OCI-LY1 (cell line): ENCODE results near the gene INTS3.
"Not testable (repeated sequence)": the region's sequence is repeated elsewhere in the genome, so short reads cannot be mapped to it uniquely, and the experiment has no call there.

Experiments used
- H2AFZ ChIP-seq: fragments of 200-600 bp; sonication (generic), shearing (Covaris generic); 2 replicates; pipeline ENCODE4 v1.6.0; 2014; ENCODE audit warnings: antibody characterized with exemption, mild to moderate bottlenecking, low read length
- H3F3A ChIP-seq: fragments of 200-600 bp; sonication (generic), shearing (Covaris generic); 2 replicates; pipeline ENCODE4 v1.6.0; 2014; ENCODE audit warnings: mild to moderate bottlenecking, antibody characterized with exemption, low read length, moderate library complexity; ENCODE audit not compliant: insufficient read depth
- H3K27ac ChIP-seq: fragments of 200-600 bp; sonication (generic); 2 replicates; pipeline ENCODE4 v1.5.1; 2014; ENCODE audit warnings: low read length, mixed run types, mild to moderate bottlenecking, low read depth; ENCODE audit not compliant: poor library complexity, severe bottlenecking
- H3K27me3 ChIP-seq: fragments of 200-600 bp; sonication (generic); 2 replicates; pipeline ENCODE4 v1.6.0; 2014; ENCODE audit warnings: antibody characterized with exemption, mild to moderate bottlenecking, low read length, moderate library complexity; ENCODE audit not compliant: insufficient read depth
- H3K36me3 ChIP-seq: fragments of 200-600 bp; sonication (generic); 2 replicates; pipeline ENCODE4 v1.6.1; 2014; ENCODE audit warnings: mild to moderate bottlenecking, antibody characterized with exemption, low read length, moderate library complexity, mixed read lengths; ENCODE audit not compliant: insufficient read depth
- H3K4me1 ChIP-seq: fragments of 200-600 bp; sonication (generic); 2 replicates; pipeline ENCODE4 v1.5.1; 2014; ENCODE audit warnings: mild to moderate bottlenecking, low read length, moderate library complexity; ENCODE audit not compliant: insufficient read depth, severe bottlenecking
- H3K4me2 ChIP-seq: fragments of 200-600 bp; sonication (generic), shearing (Covaris generic); 2 replicates; pipeline ENCODE4 v1.6.1; 2014; ENCODE audit warnings: low read length
- H3K4me3 ChIP-seq: fragments of 200-600 bp; sonication (generic); 2 replicates; pipeline ENCODE4 v1.5.1; 2014; ENCODE audit warnings: low read length, low read depth, mild to moderate bottlenecking, mixed read lengths; ENCODE audit not compliant: poor library complexity, severe bottlenecking
- H3K79me2 ChIP-seq: fragments of 200-600 bp; shearing (Covaris generic); 2 replicates; pipeline ENCODE4 v1.6.1; 2016; ENCODE audit warnings: mixed run types, low read length, mixed read lengths; ENCODE audit not compliant: insufficient read depth
- H3K9ac ChIP-seq: fragments of 200-600 bp; sonication (generic), shearing (Covaris generic); 2 replicates; pipeline ENCODE4 v1.6.1; 2014; ENCODE audit warnings: mild to moderate bottlenecking, low read length, mixed read lengths
- H3K9me2 ChIP-seq: fragments of 200-600 bp; sonication (generic), shearing (Covaris generic); 2 replicates; pipeline ENCODE4 v1.6.1; 2014; ENCODE audit warnings: low read depth, mild to moderate bottlenecking, low read length, mixed read lengths
- H3K9me3 ChIP-seq: fragments of 200-600 bp; shearing (Covaris generic); 2 replicates; pipeline ENCODE4 v1.6.1; 2014; ENCODE audit warnings: low read length, mixed read lengths
- H4K20me1 ChIP-seq: fragments of 200-600 bp; sonication (generic), shearing (Covaris generic); 2 replicates; pipeline ENCODE4 v1.6.0; 2016; ENCODE audit warnings: mild to moderate bottlenecking, low read length; ENCODE audit not compliant: insufficient read depth
- CTCF ChIP-seq: fragments of 200-600 bp; sonication (generic), shearing (Covaris generic); IDR thresholded peaks from 2 replicates; pipeline ENCODE4 v1.5.1; 2017; ENCODE audit warnings: mild to moderate bottlenecking, antibody characterized with exemption, low read length, moderate library complexity, mixed read lengths
- EZH2 ChIP-seq: fragments of 200-600 bp; sonication (generic), shearing (Covaris generic); IDR thresholded peaks from 2 replicates; pipeline ENCODE4 v1.8.0; 2017; ENCODE audit warnings: borderline replicate concordance, mixed run types, mild to moderate bottlenecking, antibody characterized with exemption, low read length, moderate library complexity, mixed read lengths

Gene INTS3

GRCh38 chr1:153763365-153764225 lies 35.7 kb downstream of the INTS3 start:
- H3K9ac ChIP-seq, result no peak overlapping the region
- H2AFZ ChIP-seq, result no peak overlapping the region
- H4K20me1 ChIP-seq, result no peaks in the 10 kb centered on the region
- H3F3A ChIP-seq, result no peaks in the 10 kb centered on the region
- H3K27ac ChIP-seq, result no peak overlapping the region
- no peaks in the 10 kb centered on the region for H3K9me3 ChIP-seq
- H3K4me2 ChIP-seq, result no peak overlapping the region
- H3K36me3 ChIP-seq, result peaks cover 78% of the 10 kb centered on the region
- H3K9me2 ChIP-seq, result no peaks in the 10 kb centered on the region
- no peaks in the 10 kb centered on the region for H3K4me1 ChIP-seq
- no peak overlapping the region for H3K4me3 ChIP-seq
- H3K79me2 ChIP-seq, result no peaks in the 10 kb centered on the region
- no peaks in the 10 kb centered on the region for H3K27me3 ChIP-seq
- TF ChIP-seq EZH2 (no peak), CTCF (no peak)

- Histone ChIP-seq H4K20me1 (no peaks in the 10 kb centered on the region), H3K9ac (no peak overlapping the region), H3F3A (no peaks in the 10 kb centered on the region), H3K9me2 (no peaks in the 10 kb centered on the region), H3K27ac (no peak overlapping the region), H3K79me2 (no peaks in the 10 kb centered on the region), H3K9me3 (no peaks in the 10 kb centered on the region), H2AFZ (no peak overlapping the region), H3K4me1 (no peaks in the 10 kb centered on the region), H3K27me3 (no peaks in the 10 kb centered on the region), H3K4me3 (no peak overlapping the region), H3K36me3 (peaks cover 85% of the 10 kb centered on the region), H3K4me2 (no peak overlapping the region)
- no peak for TF ChIP-seq CTCF
- no peak for TF ChIP-seq EZH2
Observed at GRCh38 chr1:153764310-153764709, 36.5 kb downstream of the INTS3 start.

- H3K9me3 ChIP-seq, H3F3A ChIP-seq, H4K20me1 ChIP-seq, H3K4me3 ChIP-seq, H2AFZ ChIP-seq, H3K4me1 ChIP-seq, H3K9ac ChIP-seq, H3K9me2 ChIP-seq, H3K27ac ChIP-seq, H3K4me2 ChIP-seq, H3K27me3 ChIP-seq, H3K79me2 ChIP-seq: not testable (repeated sequence)
- peaks cover 87% of the 10 kb centered on the region for H3K36me3 ChIP-seq
Observed at GRCh38 chr1:153766663-153767062, 38.8 kb downstream of the INTS3 start.

GRCh38 chr1:153767519-153767918 lies 39.7 kb downstream of the INTS3 start:
- Histone ChIP-seq H3K27ac (no peak overlapping the region), H4K20me1 (no peaks in the 10 kb centered on the region), H2AFZ (no peak overlapping the region), H3K4me2 (no peak overlapping the region), H3K4me1 (no peaks in the 10 kb centered on the region), H3K9me3 (no peaks in the 10 kb centered on the region), H3K79me2 (no peaks in the 10 kb centered on the region), H3K9me2 (no peaks in the 10 kb centered on the region), H3F3A (no peaks in the 10 kb centered on the region), H3K4me3 (no peak overlapping the region), H3K9ac (no peak overlapping the region), H3K27me3 (no peaks in the 10 kb centered on the region), H3K36me3 (peaks cover 87% of the 10 kb centered on the region)
- no peak for TF ChIP-seq CTCF
